ENCODE measurements around the gene NLRC5. TPM values are rescaled to one million over a fixed set of nuclear protein-coding genes. Genes with fewer than 3 reads are reported as not detected.

Gene NLRC5
- total RNA-seq, 5 donors from 2014 or later (not counting 1 experiment from before 2014, with no cell fraction given): 390 to 711 (median 496) TPM

GRCh38 chr16:57009643-57010170, 20.4 kb downstream of the NLRC5 start:
- Mint-ChIP-seq H3K36me3 (peaks cover 19% of the 10 kb centered on the region), H3K4me3 (peak overlapping the region; percentile 29 to 60 (median 32))

DNA sequence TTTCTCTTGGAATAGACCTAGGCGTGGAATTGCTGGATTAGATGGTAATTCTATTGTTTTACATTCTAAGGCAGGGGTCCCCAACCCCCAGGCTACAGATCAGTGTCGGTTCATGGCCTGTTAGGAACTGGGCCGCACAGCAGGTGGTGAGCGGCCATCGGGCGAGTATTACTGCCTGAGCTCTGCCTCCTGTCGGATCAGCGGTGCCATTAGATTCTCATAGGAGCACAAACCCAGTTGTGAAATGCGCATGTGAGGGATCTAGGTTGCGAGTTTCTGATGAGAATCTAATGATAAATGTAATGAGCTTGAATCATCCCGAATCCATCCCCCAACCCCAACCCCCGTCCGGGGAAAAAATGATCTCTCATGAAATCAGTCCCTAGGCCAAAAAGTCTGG, 23.0 kb downstream of the NLRC5 start:
- ChIA-PET POLR2A (interaction anchor here in 1 of 2 donors (0.6 kb wide), 1 partner anchor 174 kb away, joined by 3 read pairs; the partner anchor contains the start of genes PSME3IP1 and RSPRY1), CTCF (interaction anchor here in 1 of 2 donors (1.4 kb wide), 2 partner anchors 13 to 48 kb away, joined by 3 read pairs; no protein-coding TSS in a partner anchor)
- H3K27ac Mint-ChIP-seq: peak overlapping the region; percentile 87 to 96
- Histone ChIP-seq H3K27me3 (replicated peaks in 1 of 2; ENCODE audit: control insufficient read depth in 2 of 2, extremely low read depth in 1 of 2, insufficient read depth in 2 of 2, low read length in 1 of 2) (no peaks in the 10 kb centered on the region), H3K36me3 (ENCODE audit: control insufficient read depth in 2 of 2, extremely low read depth in 1 of 2, insufficient read depth in 1 of 2, low read length in 1 of 2) (peaks cover 6 to 19% of the 10 kb centered on the region in 2 donors), H3K27ac (ENCODE audit: low read length) (peak overlapping the region; percentile 90), H3K4me1 (ENCODE audit: control insufficient read depth in 1 of 2, extremely low read depth in 1 of 2, insufficient read depth in 2 of 2, low read length in 2 of 2) (peaks cover 40 to 73% of the 10 kb centered on the region in 2 experiments), H3K4me3 (ENCODE audit: control insufficient read depth in 1 of 2, extremely low read depth in 1 of 2, low read length in 1 of 2) (no peak overlapping the region), H3K9me3 (no peaks in the 10 kb centered on the region)
- DNase-seq (peak in 1 of 35 experiments; percentile 11), ATAC-seq (replicated peaks in 1 of 4) (no peak)
- H3K4me3 Mint-ChIP-seq: peak overlapping the region; percentile 13 to 61 (median 31)
- H3K4me1 Mint-ChIP-seq: peaks cover 82 to 86% (median 83%) of the 10 kb centered on the region in 3 donors
- no peaks in the 10 kb centered on the region for H3K9me3 Mint-ChIP-seq
- H3K36me3 Mint-ChIP-seq: peaks cover 26% of the 10 kb centered on the region
- no peaks in the 10 kb centered on the region for H3K27me3 Mint-ChIP-seq
- WGBS (ENCODE audit: insufficient coverage): 98% methylated on average over 9 of the region's 13 CpGs

More at GRCh38 chr16:57009643-57010170, 20.4 kb downstream of the NLRC5 start:
- Histone ChIP-seq H3K27ac (ENCODE audit: low read length) (peak overlapping the region; percentile 66), H3K36me3 (ENCODE audit: control insufficient read depth in 2 of 2, extremely low read depth in 1 of 2, insufficient read depth in 1 of 2, low read length in 1 of 2) (peaks cover 0 to 17% of the 10 kb centered on the region in 2 donors), H3K4me1 (ENCODE audit: control insufficient read depth in 1 of 2, extremely low read depth in 1 of 2, insufficient read depth in 2 of 2, low read length in 2 of 2) (peaks cover 22 to 69% of the 10 kb centered on the region in 2 experiments), H3K27me3 (replicated peaks in 1 of 2; ENCODE audit: control insufficient read depth in 2 of 2, extremely low read depth in 1 of 2, insufficient read depth in 2 of 2, low read length in 1 of 2) (no peaks in the 10 kb centered on the region), H3K9me3 (no peaks in the 10 kb centered on the region), H3K4me3 (ENCODE audit: control insufficient read depth in 1 of 2, extremely low read depth in 1 of 2, low read length in 1 of 2) (no peak overlapping the region)
- ChIA-PET CTCF (interaction anchor here (0.7 to 1.1 kb wide), 4 partner anchors 10 to 1039 kb away, joined by 3 to 8 read pairs (median 4); no protein-coding TSS in a partner anchor), POLR2A (interaction anchor here (0.5 to 1.4 kb wide), 6 partner anchors 14 to 333 kb away, joined by 3 to 5 read pairs (median 3); partner anchors contain the start of gene NLRC5 (in 1 of the 2))
- 64% methylated on average over 2 of the region's 2 CpGs for WGBS (ENCODE audit: insufficient coverage)
- DNase-seq: peak in 2 of 35 experiments; percentile 13 to 56
- peak in 3 of 4 experiments; percentile 19 to 46 (median 34) for ATAC-seq (replicated peaks in 1 of 4)
- Mint-ChIP-seq H3K4me1 (peaks cover 83 to 88% (median 84%) of the 10 kb centered on the region in 3 donors), H3K27ac (peak overlapping the region; percentile 87 to 96), H3K27me3 (no peaks in the 10 kb centered on the region), H3K9me3 (no peaks in the 10 kb centered on the region)

DNA sequence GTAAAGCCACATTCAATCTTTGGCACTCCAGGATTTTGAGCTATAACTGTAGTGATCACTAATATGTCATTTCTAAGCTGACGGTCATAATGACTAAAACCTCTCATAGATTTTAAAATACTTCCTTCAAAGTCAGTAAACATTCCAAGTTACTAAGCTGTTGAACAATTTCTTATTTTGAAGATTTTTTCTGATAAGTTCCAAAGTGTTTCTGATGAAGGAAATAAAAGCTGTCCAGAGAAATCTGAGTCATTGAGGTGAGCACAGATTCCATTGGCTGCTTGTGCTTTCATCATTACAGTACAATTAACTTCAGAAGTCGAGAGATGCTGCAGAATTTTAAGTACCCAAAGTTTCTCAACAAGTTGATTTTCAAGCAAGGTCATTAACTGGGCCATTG, 23.9 kb downstream of the NLRC5 start:
- POLR2A ChIA-PET: interaction anchor here in 1 of 2 donors (0.6 to 1.0 kb wide), 3 partner anchors 16 to 466 kb away, joined by 3 to 5 read pairs (median 4); no protein-coding TSS in a partner anchor
- Histone ChIP-seq H3K4me1 (ENCODE audit: control insufficient read depth in 1 of 2, extremely low read depth in 1 of 2, insufficient read depth in 2 of 2, low read length in 2 of 2) (peaks cover 40 to 76% of the 10 kb centered on the region in 2 experiments), H3K9me3 (no peaks in the 10 kb centered on the region), H3K36me3 (ENCODE audit: control insufficient read depth in 2 of 2, extremely low read depth in 1 of 2, insufficient read depth in 1 of 2, low read length in 1 of 2) (peaks cover 6 to 27% of the 10 kb centered on the region in 2 donors), H3K27ac (ENCODE audit: low read length) (peak overlapping the region; percentile 90), H3K27me3 (replicated peaks in 1 of 2; ENCODE audit: control insufficient read depth in 2 of 2, extremely low read depth in 1 of 2, insufficient read depth in 2 of 2, low read length in 1 of 2) (no peaks in the 10 kb centered on the region), H3K4me3 (ENCODE audit: control insufficient read depth in 1 of 2, extremely low read depth in 1 of 2, low read length in 1 of 2) (no peak overlapping the region)
- 17% methylated on average over 1 of the region's 2 CpGs for WGBS (ENCODE audit: insufficient coverage)
- H3K4me3 Mint-ChIP-seq: peak overlapping the region; percentile 34 to 76 (median 72)
- no peak for ATAC-seq (replicated peaks in 1 of 4)
- peaks cover 84 to 91% (median 89%) of the 10 kb centered on the region in 3 donors for H3K4me1 Mint-ChIP-seq
- CTCF ChIA-PET: interaction anchor here in 1 of 2 donors (0.7 to 1.4 kb wide), 3 partner anchors 14 to 335 kb away, joined by 3 read pairs; no protein-coding TSS in a partner anchor
- no peaks in the 10 kb centered on the region for H3K27me3 Mint-ChIP-seq
- peak overlapping the region; percentile 96 to 97 for H3K27ac Mint-ChIP-seq
- peaks cover 35% of the 10 kb centered on the region for H3K36me3 Mint-ChIP-seq
- no peak for DNase-seq
- no peaks in the 10 kb centered on the region for H3K9me3 Mint-ChIP-seq

DNA sequence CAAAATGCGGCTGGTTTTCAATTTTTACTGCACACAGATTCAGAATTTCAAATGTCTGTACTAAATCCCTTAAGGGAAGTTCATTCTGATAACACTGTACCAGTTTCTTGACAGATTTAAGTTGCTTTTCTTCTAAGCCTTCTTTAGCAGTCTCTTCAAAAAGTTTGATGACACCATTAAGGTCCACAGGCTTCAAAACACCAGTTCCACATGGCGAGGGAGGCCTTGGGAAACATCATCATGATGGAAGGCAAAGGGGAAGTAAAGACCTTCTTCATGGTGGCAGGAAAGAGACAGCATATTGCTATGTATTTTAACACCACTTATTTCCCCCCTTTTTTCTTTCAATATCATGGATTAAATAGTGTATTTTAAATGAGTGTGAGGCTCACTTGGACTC, 24.5 kb downstream of the NLRC5 start:
- Mint-ChIP-seq H3K4me3 (peak overlapping the region; percentile 34 to 76 (median 72)), H3K36me3 (peaks cover 40% of the 10 kb centered on the region), H3K27ac (peak overlapping the region; percentile 96 to 97), H3K27me3 (no peaks in the 10 kb centered on the region), H3K4me1 (peaks cover 86 to 93% (median 89%) of the 10 kb centered on the region in 3 donors), H3K9me3 (no peaks in the 10 kb centered on the region)
- no CpG with 5 or more reads among the region's 2 CpGs for WGBS (ENCODE audit: insufficient coverage)
- Histone ChIP-seq H3K9me3 (no peaks in the 10 kb centered on the region), H3K4me3 (ENCODE audit: control insufficient read depth in 1 of 2, extremely low read depth in 1 of 2, low read length in 1 of 2) (no peak overlapping the region), H3K27me3 (replicated peaks in 1 of 2; ENCODE audit: control insufficient read depth in 2 of 2, extremely low read depth in 1 of 2, insufficient read depth in 2 of 2, low read length in 1 of 2) (no peaks in the 10 kb centered on the region), H3K27ac (ENCODE audit: low read length) (peak overlapping the region; percentile 90), H3K4me1 (ENCODE audit: control insufficient read depth in 1 of 2, extremely low read depth in 1 of 2, insufficient read depth in 2 of 2, low read length in 2 of 2) (peaks cover 40 to 77% of the 10 kb centered on the region in 2 experiments), H3K36me3 (ENCODE audit: control insufficient read depth in 2 of 2, extremely low read depth in 1 of 2, insufficient read depth in 1 of 2, low read length in 1 of 2) (peaks cover 7 to 34% of the 10 kb centered on the region in 2 donors)
- no peak for DNase-seq
- POLR2A ChIA-PET: interaction anchor here in 1 of 2 donors (1.0 kb wide), 1 partner anchor 15 kb away, joined by 4 read pairs; no protein-coding TSS in a partner anchor
- no peak for ATAC-seq (replicated peaks in 1 of 4)
- CTCF ChIA-PET: interaction anchor here in 1 of 2 donors (0.7 to 1.4 kb wide), 2 partner anchors 15 to 335 kb away, joined by 3 read pairs; no protein-coding TSS in a partner anchor

GRCh38 chr16:57016301-57016700, 26.9 kb downstream of the NLRC5 start:
- POLR2A ChIA-PET: interaction anchor here (0.9 kb wide), 2 partner anchors 20 to 83 kb away, joined by 4 read pairs; no protein-coding TSS in a partner anchor
- H3K27me3 Mint-ChIP-seq: no peaks in the 10 kb centered on the region
- H3K4me1 ChIP-seq (ENCODE audit: control insufficient read depth in 1 of 2, extremely low read depth in 1 of 2, insufficient read depth in 2 of 2, low read length in 2 of 2): peaks cover 35 to 73% of the 10 kb centered on the region in 2 experiments
- peak overlapping the region; percentile 41 to 65 (median 48) for H3K4me3 Mint-ChIP-seq
- peak overlapping the region; percentile 56 for H3K27ac ChIP-seq (ENCODE audit: low read length)
- H3K9me3 ChIP-seq: no peaks in the 10 kb centered on the region
- H3K9me3 Mint-ChIP-seq: no peaks in the 10 kb centered on the region
- H3K4me3 ChIP-seq (ENCODE audit: control insufficient read depth in 1 of 2, extremely low read depth in 1 of 2, low read length in 1 of 2): no peak overlapping the region
- H3K4me1 Mint-ChIP-seq: peaks cover 87 to 93% (median 87%) of the 10 kb centered on the region in 3 donors
- peak; percentile 23 to 40 (median 31) for ATAC-seq (replicated peaks in 1 of 4)
- peak overlapping the region; percentile 98 for H3K27ac Mint-ChIP-seq
- H3K27me3 ChIP-seq (replicated peaks in 1 of 2; ENCODE audit: control insufficient read depth in 2 of 2, extremely low read depth in 1 of 2, insufficient read depth in 2 of 2, low read length in 1 of 2): no peaks in the 10 kb centered on the region
- CTCF ChIA-PET: interaction anchor here in 1 of 2 donors (0.7 to 1.0 kb wide), 2 partner anchors 15 to 52 kb away, joined by 3 to 4 read pairs; no protein-coding TSS in a partner anchor
- H3K36me3 ChIP-seq (ENCODE audit: control insufficient read depth in 2 of 2, extremely low read depth in 1 of 2, insufficient read depth in 1 of 2, low read length in 1 of 2): peaks cover 21 to 58% of the 10 kb centered on the region in 2 donors
- 83% methylated on average over 1 of the region's 6 CpGs for WGBS (ENCODE audit: insufficient coverage)
- peak in 1 of 35 experiments; percentile 49 for DNase-seq
- H3K36me3 Mint-ChIP-seq: peaks cover 54% of the 10 kb centered on the region

- Mint-ChIP-seq H3K9me3 (no peaks in the 10 kb centered on the region), H3K4me3 (peak overlapping the region in 2 of 3 donors; percentile 48 to 65), H3K27ac (peak overlapping the region; percentile 98), H3K4me1 (peaks cover 87 to 93% (median 88%) of the 10 kb centered on the region in 3 donors), H3K36me3 (peaks cover 59% of the 10 kb centered on the region), H3K27me3 (no peaks in the 10 kb centered on the region)
- Histone ChIP-seq H3K36me3 (ENCODE audit: control insufficient read depth in 2 of 2, extremely low read depth in 1 of 2, insufficient read depth in 1 of 2, low read length in 1 of 2) (peaks cover 21 to 63% of the 10 kb centered on the region in 2 donors), H3K4me1 (ENCODE audit: control insufficient read depth in 1 of 2, extremely low read depth in 1 of 2, insufficient read depth in 2 of 2, low read length in 2 of 2) (peaks cover 37 to 75% of the 10 kb centered on the region in 2 experiments), H3K9me3 (no peaks in the 10 kb centered on the region), H3K27ac (ENCODE audit: low read length) (peak overlapping the region; percentile 56), H3K27me3 (replicated peaks in 1 of 2; ENCODE audit: control insufficient read depth in 2 of 2, extremely low read depth in 1 of 2, insufficient read depth in 2 of 2, low read length in 1 of 2) (no peaks in the 10 kb centered on the region), H3K4me3 (ENCODE audit: control insufficient read depth in 1 of 2, extremely low read depth in 1 of 2, low read length in 1 of 2) (no peak overlapping the region)
- DNase-seq: no peak
- ATAC-seq (replicated peaks in 1 of 4): no peak
- 86% methylated on average over 5 of the region's 6 CpGs for WGBS (ENCODE audit: insufficient coverage)
- ChIA-PET CTCF (interaction anchor here in 1 of 2 donors (1.0 kb wide), 1 partner anchor 52 kb away, joined by 3 read pairs; no protein-coding TSS in a partner anchor), POLR2A (interaction anchor here in 1 of 2 donors (0.9 kb wide), 1 partner anchor 20 kb away, joined by 4 read pairs; no protein-coding TSS in a partner anchor)
Observed at GRCh38 chr16:57016831-57017230, 27.5 kb downstream of the NLRC5 start.

Data from T-cell (primary cell).